Effector CD4-positive, alpha-beta T cell (primary cell): Measurements from ENCODE around the gene PHRF1.

ENCODE experiments used
- DNase-seq: peaks from one replicate; pipeline ENCODE4 v3.0.0-alpha.2; 2020

PHRF1 gene

DNA sequence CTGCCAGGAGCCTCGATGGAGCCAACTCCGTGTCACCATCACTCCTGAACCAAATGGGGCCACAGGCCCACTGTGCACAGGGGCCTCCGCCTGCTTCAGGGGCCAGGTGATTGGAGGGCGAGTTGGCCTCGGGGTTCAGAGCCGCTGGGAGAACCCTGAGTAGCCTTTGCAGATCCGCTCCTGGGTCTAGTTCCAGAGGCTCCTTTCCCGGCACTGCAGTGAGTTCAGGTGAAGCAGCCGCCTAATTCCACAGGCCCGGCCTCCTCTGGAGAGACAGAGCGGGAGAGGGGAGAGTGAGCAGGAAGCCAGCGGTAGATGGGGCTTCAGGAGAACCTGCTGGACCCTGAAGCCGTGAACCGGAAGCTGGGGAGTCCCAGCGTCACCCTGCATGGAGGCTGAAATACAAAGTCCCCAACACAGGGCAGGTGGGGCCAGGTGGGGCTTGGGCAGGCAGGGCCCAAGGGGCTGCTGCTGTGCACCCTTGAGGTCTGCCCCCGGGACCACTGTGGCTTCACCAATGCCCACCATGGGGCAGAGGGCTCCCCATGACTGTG lies 83.3 kb downstream of the PHRF1 start:
- DNase-seq: no peak

- no peak for DNase-seq
These were observed 84.0 kb downstream of the PHRF1 start for GRCh38 chr11:660281-660680.

- no peak for DNase-seq
These were observed 84.6 kb downstream of the PHRF1 start for GRCh38 chr11:660681-661444.
